NCI-H187 (cell line): ENCODE measurements around the gene NT5E.

Experiments used
- DNase-seq, 2 experiments: peaks; one replicate each; lab custom pipeline; 2025; lab: John Stamatoyannopoulos, UW

Gene NT5E

DNA sequence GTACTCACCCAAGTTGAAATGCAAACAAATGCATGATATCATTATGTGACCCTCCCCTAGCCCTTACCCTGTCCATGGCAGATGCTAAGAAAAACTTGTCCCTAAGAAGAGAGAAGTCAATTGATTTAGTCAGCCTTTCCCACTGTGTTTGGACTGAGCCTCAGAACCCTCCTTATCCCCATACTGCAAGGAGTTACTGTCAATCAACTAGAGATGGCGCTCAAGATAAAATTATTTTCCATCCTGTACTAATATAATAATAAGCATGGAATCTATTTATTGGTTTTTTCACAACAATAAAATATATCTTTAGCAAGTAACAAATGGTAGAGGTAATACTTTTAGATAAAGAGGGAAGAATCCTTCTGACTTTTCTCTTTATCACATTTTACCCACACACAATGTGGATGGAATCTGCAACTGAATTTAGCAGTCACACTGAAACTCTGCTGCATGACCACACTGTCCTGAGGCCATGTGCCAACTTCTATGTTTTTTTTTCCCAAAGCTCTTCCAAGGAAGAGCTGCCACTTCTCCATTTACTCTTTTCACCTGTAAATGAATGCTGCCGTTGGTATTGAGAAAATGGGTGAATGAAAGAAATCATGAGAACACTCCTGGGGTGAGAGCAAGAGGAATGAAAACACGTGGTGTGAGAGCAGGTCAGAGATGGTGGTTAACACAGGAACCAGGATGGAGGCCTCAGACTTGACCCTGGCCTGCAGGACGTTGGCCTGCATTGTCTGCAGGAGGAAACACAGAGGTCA lies 10.5 kb downstream of the NT5E start:
- no peak for DNase-seq

DNA sequence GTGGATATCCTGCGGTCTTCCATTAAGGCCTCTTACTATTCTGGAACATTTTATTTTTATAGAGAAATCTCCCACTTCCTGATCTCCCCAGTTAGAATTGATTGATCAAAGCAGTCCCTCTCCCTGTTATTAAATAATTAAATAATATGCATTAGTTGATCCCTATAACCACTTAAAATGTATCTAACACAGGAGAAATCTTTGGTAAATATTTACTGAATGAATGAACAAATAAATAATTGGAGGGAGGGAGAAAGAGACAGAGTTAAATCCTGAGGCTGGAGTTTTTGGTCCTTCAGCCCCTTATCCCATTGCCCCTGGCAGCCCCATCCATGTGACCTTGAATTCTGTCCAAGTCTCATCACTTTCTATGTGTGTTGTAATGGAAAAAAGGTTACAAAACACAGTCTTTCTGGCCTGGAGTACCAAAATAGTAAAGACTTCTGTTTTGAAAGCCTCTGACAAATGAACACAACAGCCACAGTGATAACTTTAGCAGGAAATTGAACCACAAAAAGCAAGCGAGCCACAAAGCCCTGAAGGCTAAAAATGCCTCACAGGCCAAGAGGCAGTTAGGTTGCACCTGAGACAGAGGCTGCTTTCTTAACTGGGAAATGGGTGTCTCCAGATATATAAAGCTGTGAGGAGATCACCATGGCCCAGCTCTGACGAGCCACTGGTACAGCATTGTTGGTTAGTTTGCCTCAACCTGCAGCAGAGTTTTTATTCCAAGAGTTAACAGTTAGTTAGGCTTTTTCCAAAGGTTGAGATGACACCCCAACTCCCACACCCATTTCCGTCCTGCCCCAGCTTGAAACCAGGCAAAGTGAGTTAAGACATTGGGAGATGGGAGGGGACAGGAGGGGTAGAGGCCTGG lies 11.3 kb downstream of the NT5E start:
- DNase-seq = no peak

DNA sequence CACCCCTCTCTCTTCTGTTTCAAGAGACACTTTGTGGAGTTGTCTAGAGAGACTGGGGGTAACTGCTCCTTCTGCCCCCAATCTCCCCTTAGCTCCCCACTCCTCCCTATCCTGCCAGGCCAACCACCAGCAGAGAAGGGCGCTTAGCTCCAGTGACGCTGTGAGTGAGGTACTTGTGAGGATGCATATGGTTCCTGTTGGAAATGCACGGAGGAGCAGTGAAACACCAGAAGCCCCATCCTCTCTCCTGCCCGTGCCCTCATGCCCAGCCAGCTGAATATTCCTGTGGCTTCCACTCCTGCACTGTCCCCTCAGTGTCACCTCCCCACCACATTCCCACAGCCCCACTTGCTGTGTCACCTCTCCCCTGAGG lies 11.9 kb downstream of the NT5E start:
- no peak for DNase-seq

DNA sequence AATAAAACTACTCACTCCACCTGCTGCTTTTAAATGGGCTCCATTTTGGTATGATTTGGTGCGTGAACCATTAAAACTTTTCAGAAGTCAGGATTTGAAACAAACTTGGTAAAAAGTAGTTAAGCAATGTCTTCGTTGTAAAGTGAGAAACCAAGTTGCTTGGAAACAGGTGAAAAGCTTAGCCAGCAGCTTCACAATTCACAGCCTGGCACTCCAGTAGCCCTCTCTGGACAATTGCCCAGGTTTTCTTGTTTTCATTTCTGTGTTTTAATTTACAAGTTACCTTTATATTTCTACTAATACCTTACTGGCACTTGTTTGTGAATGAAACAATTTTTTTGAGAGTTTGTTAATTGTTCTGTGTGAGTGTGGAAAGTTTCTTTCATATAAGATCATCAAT lies 12.8 kb downstream of the NT5E start:
- DNase-seq = no peak

DNA sequence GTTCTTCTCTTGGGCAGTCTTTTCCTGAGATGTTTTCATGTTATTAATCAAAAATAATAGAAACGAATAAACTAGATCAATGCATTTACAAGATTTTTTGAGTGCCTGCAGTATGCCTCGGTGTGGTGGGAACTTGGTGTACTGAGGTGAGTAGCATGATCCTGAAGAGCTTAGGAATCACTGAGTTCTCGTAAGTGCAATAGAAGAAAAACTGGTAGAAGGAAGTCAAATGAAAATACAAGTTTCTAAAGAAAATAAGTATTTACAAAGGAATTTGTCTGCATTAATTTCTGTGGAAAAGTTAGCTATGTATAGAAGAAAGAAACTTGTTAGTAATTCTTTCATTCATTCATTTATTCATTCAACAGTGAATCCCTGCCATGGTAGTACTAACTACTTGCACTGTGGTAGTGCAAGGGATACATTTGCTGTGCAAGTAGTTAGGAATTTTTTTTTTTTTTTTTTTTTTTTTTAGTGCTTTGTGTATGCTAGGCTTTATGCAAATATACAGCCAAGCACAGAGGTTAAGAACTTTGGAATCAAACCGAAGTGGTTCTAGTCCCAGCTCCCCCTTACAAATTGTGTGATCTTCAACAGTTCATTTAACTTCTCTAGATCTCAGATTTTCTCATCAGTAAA lies 13.9 kb downstream of the NT5E start:
- DNase-seq = no peak

DNA sequence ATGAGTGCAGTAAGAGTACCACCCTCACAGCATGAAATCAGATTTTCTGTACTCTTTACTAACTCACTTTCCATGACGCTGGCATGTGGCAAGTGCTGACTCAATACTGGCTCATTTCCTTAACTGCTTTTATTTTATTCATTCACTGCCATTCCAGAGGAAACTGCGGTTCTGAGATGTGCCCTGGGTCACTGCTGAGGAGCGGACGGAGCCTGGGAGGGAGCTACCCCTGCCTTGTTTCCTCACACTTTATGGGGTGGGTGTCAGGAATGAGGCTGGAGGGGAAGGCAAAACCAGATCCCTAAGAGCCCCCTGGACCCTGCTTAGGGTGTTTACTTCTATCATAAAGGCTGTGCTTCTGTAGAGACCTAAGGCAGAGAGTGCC lies 14.4 kb downstream of the NT5E start:
- DNase-seq = no peak

DNA sequence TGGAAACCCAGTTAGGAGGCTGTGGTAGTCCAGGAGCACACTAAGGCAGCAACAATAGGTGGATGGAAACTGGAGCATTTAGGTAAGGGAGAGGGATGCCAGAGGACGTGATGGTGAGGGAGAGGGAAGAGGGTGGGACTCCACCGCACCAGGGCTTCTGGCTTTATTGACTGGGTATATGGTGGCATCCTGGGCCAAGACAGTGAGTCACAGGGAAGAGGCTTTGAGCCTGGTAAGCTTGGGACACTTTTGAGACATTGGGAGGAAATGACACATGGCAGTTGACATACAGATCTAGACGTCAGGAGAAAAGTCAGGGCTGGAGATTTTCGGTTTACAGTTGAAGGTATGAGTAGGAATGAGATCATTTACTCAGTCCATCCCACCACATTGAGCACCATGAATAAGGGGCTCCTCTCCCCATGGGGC lies 14.9 kb downstream of the NT5E start:
- no peak for DNase-seq

DNA sequence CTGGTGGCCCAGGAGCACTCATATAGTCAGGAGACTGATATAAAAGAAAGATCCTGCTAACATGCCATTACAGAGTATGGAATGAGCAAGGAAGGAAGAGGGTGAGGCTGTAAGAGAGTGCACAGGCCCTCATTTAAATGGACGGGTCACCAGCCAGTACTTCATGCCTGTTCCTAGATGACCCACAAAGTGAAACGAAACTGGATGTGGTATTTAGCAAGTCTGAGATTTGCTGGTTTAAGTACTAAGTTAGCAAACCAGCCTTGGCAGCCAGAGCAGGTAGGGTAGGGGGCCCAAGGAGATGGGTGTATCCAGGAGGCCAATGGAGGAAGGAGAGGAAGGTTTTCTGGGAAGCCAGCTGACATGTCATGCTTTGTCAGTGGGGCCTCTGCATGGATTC lies 15.9 kb downstream of the NT5E start:
- DNase-seq = no peak

DNA sequence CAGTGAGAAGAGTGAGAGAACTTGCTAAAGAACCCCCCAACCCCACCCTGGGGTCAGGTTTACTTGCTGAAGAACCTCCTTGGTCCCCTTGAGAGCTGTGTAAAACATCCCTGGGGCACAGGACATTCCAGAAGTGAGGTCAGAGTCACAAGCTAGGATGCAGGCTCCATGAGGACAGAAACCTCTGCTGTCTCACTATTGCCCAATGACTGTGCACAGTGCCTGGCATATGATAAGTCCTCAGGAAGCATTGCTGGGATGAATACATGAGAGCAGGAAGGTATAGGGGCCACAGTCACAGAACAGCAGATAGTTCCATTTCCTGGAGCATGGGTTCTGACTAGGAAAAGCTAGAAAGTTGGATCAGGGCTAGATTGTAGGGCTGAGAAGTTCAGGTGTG lies 18.4 kb downstream of the NT5E start:
- DNase-seq = no peak

DNA sequence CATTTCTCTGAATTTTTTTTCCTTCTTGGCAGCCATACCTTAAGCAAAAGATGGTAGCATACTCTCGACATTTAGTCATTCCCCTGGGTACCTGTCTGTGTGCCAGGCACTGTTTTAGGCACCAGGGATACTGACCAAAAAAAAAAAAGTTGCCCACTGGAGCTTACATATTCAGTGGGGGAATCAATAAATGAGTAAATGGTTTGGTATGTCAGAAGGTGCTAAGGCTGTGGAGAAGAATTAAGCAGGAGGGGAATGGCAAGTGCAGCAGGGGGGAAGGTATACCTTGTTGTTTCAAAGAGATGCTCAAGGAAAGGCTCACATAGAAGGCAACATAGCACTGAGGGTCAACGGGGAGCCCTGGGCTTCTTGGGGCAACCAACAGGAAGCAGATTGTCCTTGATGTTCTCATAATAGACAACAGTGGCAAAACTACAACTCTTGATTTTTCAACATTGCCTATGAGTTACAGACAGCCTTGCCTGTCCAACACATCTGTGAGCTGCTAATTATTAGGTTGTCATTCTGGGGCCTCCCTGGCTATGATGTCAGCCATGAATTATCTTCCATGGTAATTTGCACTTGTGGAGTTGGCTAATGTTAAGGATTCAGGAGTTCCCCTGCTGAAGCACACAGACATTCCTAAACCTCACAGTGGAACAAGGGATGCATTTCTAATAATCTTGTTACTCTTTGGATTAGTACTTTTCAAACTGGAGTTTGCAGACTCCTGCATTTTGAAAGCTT lies 19.6 kb downstream of the NT5E start:
- no peak for DNase-seq

DNA sequence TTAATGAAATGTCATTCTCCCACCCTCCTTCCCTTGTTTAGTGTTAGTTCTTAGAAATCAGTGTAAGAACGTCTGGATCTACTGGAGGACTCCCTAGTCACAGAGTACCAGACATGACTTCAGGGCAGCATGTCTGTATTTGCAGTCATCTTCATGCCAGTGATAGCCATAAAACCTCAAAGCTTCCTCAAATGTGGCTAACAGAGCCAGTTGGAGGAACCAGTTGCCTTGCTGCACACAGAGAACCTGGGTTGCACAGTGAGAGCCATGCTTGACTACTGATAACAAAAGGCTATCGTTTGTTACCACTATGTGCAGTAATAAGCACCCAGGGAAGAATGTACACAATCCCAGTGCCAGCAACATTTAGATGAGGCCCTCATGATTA lies 20.1 kb downstream of the NT5E start:
- DNase-seq = no peak

DNA sequence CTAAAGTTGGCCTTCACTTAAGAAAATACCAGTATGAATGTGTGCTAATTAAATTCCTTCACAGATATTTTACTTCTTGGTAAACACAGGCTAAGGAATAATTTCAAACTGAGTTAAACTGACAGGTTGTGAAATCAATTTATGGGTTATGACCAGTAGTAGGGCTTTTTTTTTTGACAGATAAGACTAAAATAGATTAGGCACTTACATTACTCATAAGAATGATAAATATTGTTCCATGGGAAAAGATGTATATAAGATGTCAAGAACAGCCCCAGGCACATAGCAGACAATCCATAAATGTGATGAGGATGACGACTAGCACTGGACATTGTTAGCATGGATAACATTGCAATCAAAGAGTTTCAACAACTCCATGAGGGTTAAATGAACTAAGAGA lies 22.9 kb downstream of the NT5E start:
- no peak for DNase-seq

DNA sequence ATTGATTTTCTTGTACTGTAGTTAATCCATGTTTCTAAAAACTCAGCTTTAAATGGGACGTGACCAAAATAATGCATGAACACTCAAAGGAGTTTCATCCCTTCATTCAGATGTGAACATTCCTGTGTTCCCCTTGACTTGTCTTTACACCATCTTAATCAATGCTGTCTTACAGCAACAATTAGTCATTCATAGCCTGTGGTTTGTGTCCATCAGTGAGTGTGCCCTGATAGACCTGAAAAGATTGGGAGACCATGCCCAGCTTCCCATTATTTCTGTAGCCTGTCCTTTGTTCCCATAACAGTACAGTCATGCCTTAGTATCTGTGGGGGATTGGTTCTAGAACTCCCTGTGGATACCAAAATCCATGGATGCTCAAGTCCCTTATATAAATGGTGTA lies 23.9 kb downstream of the NT5E start:
- no peak for DNase-seq

DNA sequence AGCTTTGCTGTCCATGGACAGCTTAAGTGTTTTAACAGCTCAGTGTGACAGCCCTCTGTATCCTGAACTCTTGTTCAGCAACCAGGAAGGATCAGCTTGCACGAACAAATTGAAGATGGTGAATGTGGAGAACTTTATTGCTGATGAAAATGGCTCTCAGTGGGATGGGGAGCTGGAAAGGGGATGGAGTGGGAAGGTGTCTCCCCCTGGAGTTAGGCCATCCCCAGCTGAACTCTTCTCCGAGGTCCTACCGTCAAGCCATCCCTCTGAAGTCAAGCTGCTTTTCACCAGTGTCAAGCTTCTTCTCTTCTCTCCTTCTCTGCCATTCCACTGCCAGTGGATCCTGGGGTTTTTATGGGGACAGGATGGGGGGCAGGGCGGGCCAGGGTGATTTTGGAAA lies 26.6 kb downstream of the NT5E start:
- no peak for DNase-seq

DNA sequence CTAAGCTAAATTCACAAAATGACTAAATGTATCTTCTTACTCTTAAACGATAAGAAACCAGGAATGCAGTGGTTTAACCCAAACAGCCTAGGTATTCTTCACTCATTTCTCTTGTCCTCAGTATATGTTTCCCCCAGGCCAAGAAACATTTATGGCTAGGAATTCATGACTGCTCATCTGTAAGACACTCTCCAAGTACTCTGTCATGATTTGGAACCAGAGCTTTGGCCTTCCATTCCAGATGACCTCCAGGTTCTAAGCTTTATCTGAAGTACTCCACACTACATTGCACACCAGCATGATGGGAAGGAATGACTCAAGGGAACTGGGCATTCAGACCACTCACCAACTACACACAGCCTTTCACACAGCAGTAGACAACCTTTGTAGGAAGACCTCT lies 29.3 kb downstream of the NT5E start:
- no peak for DNase-seq

DNA sequence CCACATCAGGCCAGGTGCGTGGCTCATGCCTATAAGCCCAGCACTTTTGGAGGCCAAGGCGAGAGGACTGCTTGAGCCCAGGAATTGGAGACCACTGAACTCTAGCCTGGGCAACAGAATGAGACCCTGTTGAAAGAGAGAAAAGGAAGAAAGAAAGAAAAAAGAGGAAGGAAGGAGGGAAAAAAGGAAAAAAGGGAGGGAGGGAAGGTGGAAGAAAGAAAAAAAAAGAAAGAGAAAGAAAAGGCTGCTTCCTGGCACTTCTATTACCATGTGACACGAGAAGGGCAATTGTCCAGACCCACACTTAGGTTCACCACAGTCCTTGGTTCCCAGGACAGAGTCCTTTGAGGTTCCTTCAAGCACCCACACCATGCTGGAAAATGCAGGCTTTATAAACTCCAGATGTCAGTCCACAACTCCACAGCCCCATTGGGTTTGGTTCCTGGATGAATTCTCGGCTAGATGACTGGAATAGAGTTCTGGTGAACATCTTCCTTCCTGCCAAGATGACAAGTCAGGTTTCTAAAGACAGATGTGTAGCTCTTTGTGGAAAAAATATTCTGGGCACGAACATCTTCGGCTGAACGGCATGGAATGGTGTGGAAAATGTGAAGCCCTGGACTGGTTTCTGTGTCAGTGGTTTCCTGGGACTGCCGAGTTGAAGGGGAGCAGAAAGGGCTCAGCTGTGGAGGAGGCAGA lies 32.5 kb downstream of the NT5E start:
- DNase-seq = no peak

DNA sequence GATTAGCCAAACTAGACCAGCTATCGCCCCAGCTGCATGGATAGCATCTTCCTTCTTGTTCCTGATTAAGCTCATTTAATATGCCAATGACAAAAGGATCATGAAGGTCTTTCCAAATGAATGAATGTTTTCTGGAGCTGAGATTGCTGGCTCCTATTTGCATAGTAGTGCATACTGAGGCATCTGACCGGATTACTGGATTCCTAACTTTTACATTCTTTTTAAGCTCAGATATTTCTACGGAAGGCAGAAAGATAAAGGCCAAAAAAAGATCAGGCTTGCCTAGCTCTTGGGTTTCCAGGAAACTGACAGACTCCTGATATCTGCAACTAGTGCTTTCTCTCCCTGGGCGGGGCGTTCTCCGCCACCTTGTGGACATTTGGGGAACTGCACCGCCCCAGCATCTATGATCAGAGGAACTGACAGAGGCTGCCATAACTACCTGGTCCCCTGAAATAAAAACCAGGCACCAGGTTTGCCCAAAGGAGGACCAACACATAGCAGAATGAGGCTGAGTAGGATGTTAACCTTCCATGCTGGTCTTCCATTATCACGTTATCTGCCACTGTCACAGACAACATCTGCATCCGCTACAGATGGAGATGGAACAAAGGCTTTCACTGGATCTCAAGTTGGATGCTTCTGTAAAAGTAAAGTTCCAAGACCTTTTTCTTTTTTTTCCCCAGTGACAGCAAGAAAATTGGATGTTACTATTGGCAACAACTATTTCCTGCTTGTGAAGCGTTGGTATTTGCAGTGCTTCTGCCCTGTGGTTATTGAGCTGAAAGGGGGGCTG lies 33.2 kb downstream of the NT5E start:
- peak; percentile 1 to 13 for DNase-seq

DNA sequence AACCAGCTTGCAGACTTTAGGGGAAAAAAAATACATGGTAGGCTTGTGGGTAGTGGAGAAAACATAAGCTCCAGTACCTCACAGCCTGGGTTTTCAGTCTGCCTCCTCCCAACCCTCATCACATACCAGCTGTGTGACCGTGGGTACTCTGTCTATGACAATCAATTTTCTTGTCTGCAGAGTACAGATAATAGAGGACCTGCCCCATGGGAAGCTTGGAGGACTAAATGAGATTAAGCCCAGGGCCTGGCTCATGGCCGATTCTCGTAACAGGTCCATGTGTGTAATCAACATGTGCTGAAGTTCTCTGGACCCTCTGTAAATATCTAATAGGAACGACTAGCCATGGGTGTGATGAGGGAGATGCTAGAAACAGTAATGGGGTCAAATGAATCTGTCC lies 34.0 kb downstream of the NT5E start:
- DNase-seq = no peak

DNA sequence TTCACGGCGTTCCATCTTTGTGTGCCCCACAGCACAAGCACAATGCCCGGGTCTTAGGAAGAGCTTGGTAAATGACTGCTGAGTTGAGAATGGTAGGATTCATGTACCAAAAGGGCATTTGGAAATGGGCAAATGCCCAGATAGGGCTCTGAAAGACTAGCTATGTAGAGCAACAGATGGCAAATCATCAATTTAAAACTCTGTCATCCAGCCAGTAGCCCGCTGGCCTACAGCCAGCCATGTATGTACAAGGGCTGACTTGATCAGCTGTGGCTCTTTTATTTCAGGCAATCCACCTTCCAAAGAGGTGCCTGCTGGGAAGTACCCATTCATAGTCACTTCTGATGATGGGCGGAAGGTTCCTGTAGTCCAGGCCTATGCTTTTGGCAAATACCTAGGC lies 35.1 kb downstream of the NT5E start:
- DNase-seq = no peak

DNA sequence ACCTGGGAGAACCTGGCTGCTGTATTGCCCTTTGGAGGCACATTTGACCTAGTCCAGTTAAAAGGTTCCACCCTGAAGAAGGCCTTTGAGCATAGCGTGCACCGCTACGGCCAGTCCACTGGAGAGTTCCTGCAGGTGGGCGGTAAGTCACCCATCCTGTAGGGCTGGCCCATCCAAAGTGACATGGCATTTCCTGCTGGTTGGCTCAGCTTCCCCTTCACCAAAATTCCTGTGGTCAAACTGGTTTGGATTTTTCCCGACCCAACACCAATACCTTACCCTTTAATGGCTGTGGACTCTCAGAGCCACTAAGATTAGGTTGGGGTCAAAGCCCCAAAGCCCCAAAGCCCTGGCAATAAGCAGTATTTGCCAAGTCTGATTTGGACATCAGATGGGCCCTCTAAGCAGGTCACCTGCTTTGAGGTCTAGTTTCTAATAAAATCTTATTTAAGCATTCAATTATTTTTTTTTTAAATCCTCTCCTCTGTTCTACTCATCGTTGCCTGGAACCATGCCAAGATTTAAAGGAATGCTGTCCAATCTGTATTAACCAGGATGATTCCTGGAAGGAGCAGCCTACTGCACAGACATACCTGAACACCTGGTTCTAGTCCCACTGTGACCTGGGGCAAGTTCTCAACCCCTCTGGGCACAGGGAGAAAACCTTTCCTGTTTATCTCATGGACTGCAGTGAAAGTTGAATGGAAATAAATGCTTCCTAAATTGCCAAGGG lies 40.8 kb downstream of the NT5E start:
- DNase-seq = no peak
